HepG2 (cell line): ENCODE data around the gene CARMIL3. TPM values are rescaled to one million over a fixed set of nuclear protein-coding genes. Genes with fewer than 3 reads are reported as not detected.
A peak's percentile ranks its signal among the peaks of the same experiment; 100 is the strongest.

ENCODE experiments used
- ATAC-seq: fragments of 200-7000 bp; cut with Tn5 transposase; 3 replicates; pipeline ENCODE4 v1.9.1; 2020; ENCODE audit warnings: mild to moderate bottlenecking, moderate library complexity
- BruUV-seq: library from RNA; stranded (reverse); fragments of 400-500 nt; replicated peaks from 2 replicates; lab custom pipeline; 2021; lab: Mats Ljungman, UMichigan
- CTCF ChIA-PET: fragments of 300-600 bp; formaldehyde crosslinking; extraction: SDS; loops from one replicate; lab custom pipeline; 2021; ENCODE audit warnings: low total read pairs, inconsistent platforms, low intra/inter-chr PET ratio; lab: Yijun Ruan, JAX
- POLR2A ChIA-PET: fragments of 350-600 bp; sonication (Branson Sonifier 250); formaldehyde crosslinking; loops from one replicate; lab custom pipeline; 2020; ENCODE audit warnings: antibody characterized with exemption, inconsistent platforms; lab: Yijun Ruan, JAX
- DNase-seq: peaks from one replicate; pipeline ENCODE4 v3.0.0-alpha.2; 2015; ENCODE audit warnings: low spot score
- FAIRE-seq: peaks from 3 replicates; lab custom pipeline; 2011; peaks lifted over from hg19 to GRCh38; lab: Jason Lieb, UNC
- H2AFZ ChIP-seq: one replicate; pipeline ENCODE4 v1.6.1; 2011; ENCODE audit warnings: low read length, inconsistent platforms
- H3K27ac ChIP-seq: fragments of 300-600 bp; 3 replicates; pipeline ENCODE4 v1.8.0; 2011; ENCODE audit warnings: mixed run types, mild to moderate bottlenecking, mixed read lengths, low read length, inconsistent platforms; ENCODE audit not compliant: insufficient read depth; ENCODE audit errors: extremely low read length
- H3K27me3 ChIP-seq, 2 experiments: fragments of 200-600 bp in 1 of 2; 2 replicates in 1 of 2; 3 replicates in 1 of 2; pipeline versions ENCODE4 v1.6.0 to v1.8.0; 2011; ENCODE audit warnings: low read length in 2 of 2, mild to moderate bottlenecking in 2 of 2, moderate library complexity in 2 of 2, inconsistent platforms in 1 of 2; ENCODE audit not compliant: insufficient read depth in 2 of 2, control insufficient read depth in 1 of 2
- H3K36me3 ChIP-seq, 2 experiments: fragments of 200-600 bp in 1 of 2; replicated peaks in 1 of 2; 2 replicates in 1 of 2; 3 replicates in 1 of 2; pipeline versions ENCODE4 v1.5.1 to v1.8.0; 2011; ENCODE audit warnings: low read length in 2 of 2, inconsistent platforms in 1 of 2; ENCODE audit not compliant: insufficient read depth in 2 of 2, control insufficient read depth in 1 of 2
- H3K4me1 ChIP-seq: 2 replicates; pipeline ENCODE4 v1.5.1; 2012; ENCODE audit warnings: low read length, inconsistent platforms; ENCODE audit not compliant: insufficient read depth
- H3K4me2 ChIP-seq: 2 replicates; pipeline ENCODE4 v1.6.0; 2011; ENCODE audit warnings: low read depth, low read length, inconsistent platforms
- H3K4me3 ChIP-seq, 3 experiments: fragments of 200-600 bp in 1 of 3; sonication (generic), shearing (Covaris generic) in 1 of 3; replicated peaks in 1 of 3; 2 replicates each; pipeline ENCODE4 v1.5.1; 2011 to 2016; ENCODE audit warnings: low read length in 3 of 3, inconsistent platforms in 2 of 3, low read depth in 2 of 3, mild to moderate bottlenecking in 2 of 3, control low read depth in 1 of 3, mixed read lengths in 1 of 3; ENCODE audit not compliant: insufficient read depth in 1 of 3
- H3K79me2 ChIP-seq: one replicate; pipeline ENCODE4 v1.6.1; 2011; ENCODE audit warnings: low read length, inconsistent platforms; ENCODE audit not compliant: insufficient read depth
- H3K9ac ChIP-seq: 2 replicates; pipeline ENCODE4 v1.6.0; 2011; ENCODE audit warnings: mild to moderate bottlenecking, low read depth, low read length, inconsistent platforms; ENCODE audit not compliant: insufficient read depth
- H3K9me3 ChIP-seq: 2 replicates; pipeline ENCODE4 v1.5.1; 2012; ENCODE audit warnings: mild to moderate bottlenecking, low read length
- H4K20me1 ChIP-seq: 2 replicates; pipeline ENCODE4 v1.6.0; 2011; ENCODE audit warnings: inconsistent platforms, mild to moderate bottlenecking, low read length, moderate library complexity; ENCODE audit not compliant: insufficient read depth
- AGO2 ChIP-seq: fragments of 200-400 bp; formaldehyde crosslinking; optimal IDR thresholded peaks from 2 replicates; pipeline ENCODE3; 2017; ENCODE audit warnings: mild to moderate bottlenecking, low read depth, low read length, moderate library complexity
- ETV5 ChIP-seq: IDR thresholded peaks from 2 replicates; pipeline ENCODE4 v1.6.1; 2018; ENCODE audit warnings: missing biosample characterization, missing genetic modification reagents, inconsistent platforms, borderline replicate concordance
- GABPB1 ChIP-seq: IDR thresholded peaks from 2 replicates; pipeline ENCODE4 v1.6.1; 2016; ENCODE audit warnings: mild to moderate bottlenecking, missing genetic modification reagents, moderate library complexity, missing compliant biosample characterization
- MYC ChIP-seq: sonication (generic); formaldehyde crosslinking; IDR thresholded peaks from 2 replicates; pipeline ENCODE4 v1.9.0; 2021; ENCODE audit warnings: missing genetic modification reagents, borderline replicate concordance
- ZNF619 ChIP-seq: sonication (generic); formaldehyde crosslinking; IDR thresholded peaks from 2 replicates; pipeline ENCODE4 v1.4.0; 2020; ENCODE audit warnings: mild to moderate bottlenecking, missing genetic modification reagents
- WGBS: methylation state at CpG from one replicate; pipeline ENCODE4 v1.1.6; 2017; ENCODE audit warnings: low lambda C conversion rate; 5-methylcytosine and 5-hydroxymethylcytosine counted together
- in situ Hi-C: cut with HindIII; loops from 2 replicates; pipeline ENCODE4 v1.10.0; 2017; ENCODE audit warnings: low pct_unique_long_range_greater_than_20kb; ENCODE audit not compliant: extremely low pct_ligation_motif_present
- intact Hi-C: fragments of 100-400 bp; cut with micrococcal nuclease; formaldehyde crosslinking; loops from one replicate; pipeline ENCODE4 v1.10.0; 2022; ENCODE audit not compliant: unreplicated experiment
- polyA plus RNA-seq, 8 experiments: library from polyadenylated mRNA; depleted of rRNA in 3 of 8; stranded (reverse) in 7 of 8; unstranded in 1 of 8; fragments of >200 nt; fragmentation: Illumina TruSeq in 4 of 8; extraction: Trizol in 4 of 8; gene quantifications; 2 replicates each; pipeline versions ENCODE4 v1.2.1 to v1.2.3, GENCODE V29; 2011 to 2016; ENCODE audit warnings: low read depth in 4 of 8, missing spikeins in 1 of 8, mixed read lengths in 1 of 8; ENCODE audit not compliant: insufficient read depth in 1 of 8
- total RNA-seq, 5 experiments: library from RNA; depleted of rRNA; stranded (reverse); fragments of >200 nt; fragmentation: Illumina TruSeq; extraction: Trizol; gene quantifications; 2 replicates each; pipeline ENCODE4 v1.2.3, GENCODE V29; 2016; ENCODE audit warnings: low read depth in 1 of 5
- TF ChIP-seq, protein P1 (sequence below): sonication (generic); formaldehyde crosslinking; IDR thresholded peaks from 2 replicates; pipeline ENCODE4 v1.4.0; 2020; ENCODE audit warnings: missing genetic modification reagents
- TF ChIP-seq, protein P2 (sequence below): sonication (generic); formaldehyde crosslinking; IDR thresholded peaks from 2 replicates; pipeline ENCODE4 v1.4.0; 2020; ENCODE audit warnings: missing genetic modification reagents, mild to moderate bottlenecking, borderline replicate concordance
- TF ChIP-seq, protein P3 (sequence below): sonication (generic); formaldehyde crosslinking; IDR thresholded peaks from 2 replicates; pipeline ENCODE4 v1.4.0; 2020; ENCODE audit warnings: mild to moderate bottlenecking, missing genetic modification reagents
- TF ChIP-seq, protein P4 (sequence below): sonication (generic); formaldehyde crosslinking; IDR thresholded peaks from 2 replicates; pipeline ENCODE4 v1.8.0; 2022; ENCODE audit warnings: missing genetic modification reagents, low read depth, mild to moderate bottlenecking, borderline replicate concordance
- TF ChIP-seq, protein P5 (sequence below): IDR thresholded peaks from 2 replicates; pipeline ENCODE4 v1.4.0; 2020; ENCODE audit warnings: mild to moderate bottlenecking, missing genetic modification reagents

Gene CARMIL3
- total and polyA plus RNA-seq, 2 of the 13 experiments (the other 11 are each of a cell fraction or from before 2014, with no cell fraction given): 0.27 to 0.55 TPM

DNA sequence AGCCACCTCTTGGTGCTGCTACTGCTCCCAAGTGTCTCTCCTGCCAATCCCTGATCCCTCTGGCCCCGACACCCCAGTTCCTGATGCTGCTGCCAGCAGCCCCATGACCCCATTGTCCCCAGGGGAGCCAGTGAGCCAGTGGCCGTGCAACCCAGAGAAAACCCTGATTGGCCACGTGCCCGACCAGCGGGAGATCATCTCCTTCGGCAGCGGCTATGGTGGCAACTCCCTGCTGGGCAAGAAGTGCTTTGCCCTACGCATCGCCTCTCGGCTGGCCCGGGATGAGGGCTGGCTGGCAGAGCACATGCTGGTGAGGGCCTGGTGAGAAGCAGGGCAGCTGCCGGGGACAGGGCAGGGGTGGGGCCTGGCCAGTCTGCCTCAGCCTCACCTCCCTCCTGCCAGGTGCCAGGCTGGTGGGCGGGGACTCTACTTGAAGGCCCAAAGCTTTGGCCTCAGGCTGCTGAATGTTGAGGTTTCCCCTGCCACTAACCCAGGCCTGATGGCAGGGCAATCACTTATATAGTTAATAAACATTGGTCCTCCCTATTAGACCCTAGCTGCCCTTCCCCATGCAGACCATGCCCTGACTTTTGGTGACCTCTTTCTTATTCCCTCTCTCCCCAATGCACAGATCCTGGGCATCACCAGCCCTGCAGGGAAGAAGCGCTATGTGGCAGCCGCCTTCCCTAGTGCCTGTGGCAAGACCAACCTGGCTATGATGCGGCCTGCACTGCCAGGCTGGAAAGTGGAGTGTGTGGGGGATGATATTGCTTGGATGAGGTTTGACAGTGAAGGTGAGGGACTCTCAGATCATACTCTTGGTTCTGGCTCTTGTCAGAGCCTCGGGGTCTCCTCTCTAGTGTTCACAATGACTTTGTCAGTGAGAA is 47.4 kb downstream of the CARMIL3 start:
- peaks cover 0 to 6% of the 10 kb centered on the region in 2 experiments; a peak in 1 of 5 replicates for H3K27me3 ChIP-seq
- H2AFZ ChIP-seq: no peak overlapping the region
- ChIA-PET POLR2A (interaction anchor here (1.0 to 14.4 kb wide), 5 partner anchors 7 to 41 kb away, joined by 3 to 627 read pairs (median 133); partner anchors contain the start of genes DCAF11, NRL and PSME1), CTCF (no interaction called here)
- peaks cover 47 to 65% of the 10 kb centered on the region in 2 experiments for H3K36me3 ChIP-seq
- FAIRE-seq (no peak), ATAC-seq (no peak), DNase-seq (no peak)
- peaks cover 50% of the 10 kb centered on the region for H3K4me1 ChIP-seq
- H4K20me1 ChIP-seq: 0 out of 2 replicates have a peak, but pooled peaks cover 4% of the 10 kb centered on the region
- in situ Hi-C loops (no loop called here), intact Hi-C loops (no loop called here)
- H3K79me2 ChIP-seq: peaks cover 28% of the 10 kb centered on the region
- no peaks in the 10 kb centered on the region for H3K9me3 ChIP-seq
- WGBS: 95% methylated on average over 17 of the region's 17 CpGs
- H3K4me2 ChIP-seq: no peak overlapping the region
- H3K9ac ChIP-seq: no peak overlapping the region
- H3K4me3 ChIP-seq: no peak overlapping the region
- no TSS peak for BruUV-seq
- H3K27ac ChIP-seq: no peak overlapping the region
- TF ChIP-seq, protein P1, sequence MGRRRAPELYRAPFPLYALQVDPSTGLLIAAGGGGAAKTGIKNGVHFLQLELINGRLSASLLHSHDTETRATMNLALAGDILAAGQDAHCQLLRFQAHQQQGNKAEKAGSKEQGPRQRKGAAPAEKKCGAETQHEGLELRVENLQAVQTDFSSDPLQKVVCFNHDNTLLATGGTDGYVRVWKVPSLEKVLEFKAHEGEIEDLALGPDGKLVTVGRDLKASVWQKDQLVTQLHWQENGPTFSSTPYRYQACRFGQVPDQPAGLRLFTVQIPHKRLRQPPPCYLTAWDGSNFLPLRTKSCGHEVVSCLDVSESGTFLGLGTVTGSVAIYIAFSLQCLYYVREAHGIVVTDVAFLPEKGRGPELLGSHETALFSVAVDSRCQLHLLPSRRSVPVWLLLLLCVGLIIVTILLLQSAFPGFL: peak; percentile 50; the same call in 1 of the 2 replicates
- TF ChIP-seq, protein P2, sequence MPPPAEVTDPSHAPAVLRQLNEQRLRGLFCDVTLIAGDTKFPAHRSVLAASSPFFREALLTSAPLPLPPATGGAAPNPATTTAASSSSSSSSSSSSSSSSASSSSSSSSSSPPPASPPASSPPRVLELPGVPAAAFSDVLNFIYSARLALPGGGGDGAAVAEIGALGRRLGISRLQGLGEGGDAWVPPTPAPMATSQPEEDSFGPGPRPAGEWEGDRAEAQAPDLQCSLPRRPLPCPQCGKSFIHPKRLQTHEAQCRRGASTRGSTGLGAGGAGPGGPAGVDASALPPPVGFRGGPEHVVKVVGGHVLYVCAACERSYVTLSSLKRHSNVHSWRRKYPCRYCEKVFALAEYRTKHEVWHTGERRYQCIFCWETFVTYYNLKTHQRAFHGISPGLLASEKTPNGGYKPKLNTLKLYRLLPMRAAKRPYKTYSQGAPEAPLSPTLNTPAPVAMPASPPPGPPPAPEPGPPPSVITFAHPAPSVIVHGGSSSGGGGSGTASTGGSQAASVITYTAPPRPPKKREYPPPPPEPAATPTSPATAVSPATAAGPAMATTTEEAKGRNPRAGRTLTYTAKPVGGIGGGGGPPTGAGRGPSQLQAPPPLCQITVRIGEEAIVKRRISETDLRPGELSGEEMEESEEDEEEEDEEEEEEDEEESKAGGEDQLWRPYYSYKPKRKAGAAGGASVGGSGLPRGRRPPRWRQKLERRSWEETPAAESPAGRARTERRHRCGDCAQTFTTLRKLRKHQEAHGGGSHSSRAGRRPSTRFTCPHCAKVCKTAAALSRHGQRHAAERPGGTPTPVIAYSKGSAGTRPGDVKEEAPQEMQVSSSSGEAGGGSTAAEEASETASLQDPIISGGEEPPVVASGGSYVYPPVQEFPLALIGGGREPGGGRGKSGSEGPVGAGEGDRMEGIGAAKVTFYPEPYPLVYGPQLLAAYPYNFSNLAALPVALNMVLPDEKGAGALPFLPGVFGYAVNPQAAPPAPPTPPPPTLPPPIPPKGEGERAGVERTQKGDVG: 0 out of 2 replicates have a peak, but pooled peaks have one; percentile 5
- TF ChIP-seq GABPB1 (CRISPR knock-in tag) (peak; percentile 47; the same call in 1 of the 2 replicates), AGO2 (peak; percentile 93), ZNF619 (CRISPR knock-in tag) (0 out of 2 replicates have a peak, but pooled peaks have one; percentile 8), MYC (CRISPR knock-in tag) (0 out of 2 replicates have a peak, but pooled peaks have one; percentile 35), ETV5 (CRISPR knock-in tag) (no peak)
- TF ChIP-seq, protein P3, sequence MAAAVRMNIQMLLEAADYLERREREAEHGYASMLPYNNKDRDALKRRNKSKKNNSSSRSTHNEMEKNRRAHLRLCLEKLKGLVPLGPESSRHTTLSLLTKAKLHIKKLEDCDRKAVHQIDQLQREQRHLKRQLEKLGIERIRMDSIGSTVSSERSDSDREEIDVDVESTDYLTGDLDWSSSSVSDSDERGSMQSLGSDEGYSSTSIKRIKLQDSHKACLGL (CRISPR knock-in tag): 0 out of 2 replicates have a peak, but pooled peaks have one; percentile 34
- TF ChIP-seq, protein P4, sequence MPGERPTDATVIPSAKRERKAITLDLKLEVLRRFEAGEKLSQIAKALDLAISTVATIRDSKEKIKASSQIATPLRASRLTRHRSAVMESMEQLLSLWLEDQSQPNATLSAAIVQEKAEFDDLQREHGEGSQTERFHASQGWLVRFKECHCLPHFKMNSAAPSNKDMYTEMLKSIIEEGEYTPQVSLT (CRISPR knock-in tag): no peak
- TF ChIP-seq, protein P5, sequence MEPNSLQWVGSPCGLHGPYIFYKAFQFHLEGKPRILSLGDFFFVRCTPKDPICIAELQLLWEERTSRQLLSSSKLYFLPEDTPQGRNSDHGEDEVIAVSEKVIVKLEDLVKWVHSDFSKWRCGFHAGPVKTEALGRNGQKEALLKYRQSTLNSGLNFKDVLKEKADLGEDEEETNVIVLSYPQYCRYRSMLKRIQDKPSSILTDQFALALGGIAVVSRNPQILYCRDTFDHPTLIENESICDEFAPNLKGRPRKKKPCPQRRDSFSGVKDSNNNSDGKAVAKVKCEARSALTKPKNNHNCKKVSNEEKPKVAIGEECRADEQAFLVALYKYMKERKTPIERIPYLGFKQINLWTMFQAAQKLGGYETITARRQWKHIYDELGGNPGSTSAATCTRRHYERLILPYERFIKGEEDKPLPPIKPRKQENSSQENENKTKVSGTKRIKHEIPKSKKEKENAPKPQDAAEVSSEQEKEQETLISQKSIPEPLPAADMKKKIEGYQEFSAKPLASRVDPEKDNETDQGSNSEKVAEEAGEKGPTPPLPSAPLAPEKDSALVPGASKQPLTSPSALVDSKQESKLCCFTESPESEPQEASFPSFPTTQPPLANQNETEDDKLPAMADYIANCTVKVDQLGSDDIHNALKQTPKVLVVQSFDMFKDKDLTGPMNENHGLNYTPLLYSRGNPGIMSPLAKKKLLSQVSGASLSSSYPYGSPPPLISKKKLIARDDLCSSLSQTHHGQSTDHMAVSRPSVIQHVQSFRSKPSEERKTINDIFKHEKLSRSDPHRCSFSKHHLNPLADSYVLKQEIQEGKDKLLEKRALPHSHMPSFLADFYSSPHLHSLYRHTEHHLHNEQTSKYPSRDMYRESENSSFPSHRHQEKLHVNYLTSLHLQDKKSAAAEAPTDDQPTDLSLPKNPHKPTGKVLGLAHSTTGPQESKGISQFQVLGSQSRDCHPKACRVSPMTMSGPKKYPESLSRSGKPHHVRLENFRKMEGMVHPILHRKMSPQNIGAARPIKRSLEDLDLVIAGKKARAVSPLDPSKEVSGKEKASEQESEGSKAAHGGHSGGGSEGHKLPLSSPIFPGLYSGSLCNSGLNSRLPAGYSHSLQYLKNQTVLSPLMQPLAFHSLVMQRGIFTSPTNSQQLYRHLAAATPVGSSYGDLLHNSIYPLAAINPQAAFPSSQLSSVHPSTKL (CRISPR knock-in tag): no peak
